OCI-LY7 (cell line): ENCODE measurements around the gene SUSD5. TPM values are rescaled to one million over a fixed set of nuclear protein-coding genes. Genes with fewer than 3 reads are reported as not detected.
A peak's percentile ranks its signal among the peaks of the same experiment; 100 is the strongest.

Experiments
- BruUV-seq: library from RNA; stranded (reverse); fragments of 400-500 nt; replicated peaks from 2 replicates; lab custom pipeline; 2021; lab: Mats Ljungman, UMichigan
- CTCF ChIA-PET: fragments of 300-600 bp; sonication (Branson Sonifier 250); formaldehyde crosslinking; loops from one replicate; lab custom pipeline; 2022; ENCODE audit warnings: antibody characterized with exemption; ENCODE audit not compliant: unreplicated experiment; lab: Charles Lee
- POLR2A ChIA-PET: fragments of 300-600 bp; sonication (Branson Sonifier 250); formaldehyde crosslinking; loops from one replicate; lab custom pipeline; 2022; ENCODE audit warnings: antibody characterized with exemption; lab: Charles Lee
- DNase-seq: peaks from one replicate; pipeline ENCODE4 v3.0.0-alpha.2; 2015; ENCODE audit warnings: low spot score
- H2AFZ ChIP-seq: fragments of 200-600 bp; sonication (generic), shearing (Covaris generic); 2 replicates; pipeline ENCODE4 v1.6.1; 2014; ENCODE audit warnings: mild to moderate bottlenecking, antibody characterized with exemption, low read length, moderate library complexity
- H3K27ac ChIP-seq: fragments of 200-600 bp; sonication (generic); 2 replicates; pipeline ENCODE4 v1.5.1; 2014; ENCODE audit warnings: mixed run types, low read depth, mild to moderate bottlenecking, moderate library complexity, low read length, inconsistent platforms; ENCODE audit not compliant: poor library complexity, severe bottlenecking
- H3K36me3 ChIP-seq: fragments of 200-600 bp; sonication (generic); 2 replicates; pipeline ENCODE4 v1.6.1; 2014; ENCODE audit warnings: mild to moderate bottlenecking, antibody characterized with exemption, low read length, moderate library complexity, mixed read lengths; ENCODE audit not compliant: insufficient read depth
- H3K4me1 ChIP-seq: fragments of 200-600 bp; sonication (generic); 2 replicates; pipeline ENCODE4 v1.5.1; 2014; ENCODE audit warnings: mild to moderate bottlenecking, low read length; ENCODE audit not compliant: insufficient read depth, poor library complexity, severe bottlenecking
- H3K4me2 ChIP-seq: fragments of 200-600 bp; sonication (generic); 2 replicates; pipeline ENCODE4 v1.6.1; 2014; ENCODE audit warnings: mild to moderate bottlenecking, low read length
- H3K4me3 ChIP-seq: fragments of 200-600 bp; sonication (generic); 2 replicates; pipeline ENCODE4 v1.5.1; 2014; ENCODE audit warnings: mild to moderate bottlenecking, low read depth, low read length; ENCODE audit not compliant: poor library complexity, severe bottlenecking
- H3K79me2 ChIP-seq: fragments of 200-600 bp; sonication (generic); 2 replicates; pipeline ENCODE4 v1.6.1; 2016; ENCODE audit warnings: low read depth, mild to moderate bottlenecking, low read length, moderate library complexity, mixed read lengths; ENCODE audit not compliant: insufficient read depth
- H3K9me2 ChIP-seq: fragments of 200-600 bp; sonication (generic); 2 replicates; pipeline ENCODE4 v1.6.1; 2016; ENCODE audit warnings: mild to moderate bottlenecking, low read length, mixed read lengths; ENCODE audit not compliant: insufficient read depth
- H3K9me3 ChIP-seq: fragments of 200-600 bp; sonication (generic); 2 replicates; pipeline ENCODE4 v1.6.1; 2014; ENCODE audit warnings: mild to moderate bottlenecking, mixed run types, low read length, mixed read lengths
- H4K20me1 ChIP-seq: fragments of 200-600 bp; sonication (generic); 2 replicates; pipeline ENCODE4 v1.6.1; 2014; ENCODE audit warnings: mild to moderate bottlenecking, antibody characterized with exemption, low read length, moderate library complexity, mixed read lengths; ENCODE audit not compliant: insufficient read depth
- CTCF ChIP-seq: fragments of 200-600 bp; sonication (generic); conservative IDR thresholded peaks from 2 replicates; pipeline ENCODE4 v1.5.1; 2014; ENCODE audit warnings: mild to moderate bottlenecking, antibody characterized with exemption, low read length, moderate library complexity, mixed read lengths
- EZH2phosphoT487 ChIP-seq: fragments of 200-600 bp; sonication (generic); IDR thresholded peaks from 2 replicates; pipeline ENCODE4 v1.6.1; 2018; ENCODE audit warnings: low read depth, borderline replicate concordance, mild to moderate bottlenecking, mixed run types, antibody characterized with exemption, low read length, moderate library complexity, mixed read lengths
- intact Hi-C: fragments of 100-400 bp; cut with micrococcal nuclease; formaldehyde crosslinking; loops from one replicate; pipeline ENCODE4 v1.10.0; 2022; ENCODE audit not compliant: unreplicated experiment
- total RNA-seq, 2 experiments: library from RNA; depleted of rRNA in 1 of 2; stranded (reverse); fragments of >200 nt in 1 of 2; shearing (Covaris generic) in 1 of 2; gene quantifications; 2 replicates each; pipeline ENCODE4 v1.2.3, GENCODE V29; 2014 to 2022

Gene SUSD5
- total RNA-seq, 2 experiments from 2014 or later = not detected

GRCh38 chr3:33115024-33115768 is 103.4 kb downstream of the SUSD5 start:
- intact Hi-C loops = loop anchor here (1.0 to 10.0 kb wide), 2 partner anchors 325 to 680 kb away; partner anchors contain the start of genes PDCD6IP and UBP1
- Histone ChIP-seq H3K79me2 (peaks cover 15% of the 10 kb centered on the region; the same call in 1 of the 2 replicates), H3K9me3 (peaks cover 6% of the 10 kb centered on the region; the same call in 1 of the 2 replicates), H3K36me3 (peaks cover 1% of the 10 kb centered on the region; the same call in 1 of the 2 replicates), H3K4me2 (peak overlapping the region; percentile 80), H2AFZ (peak overlapping the region; percentile 81), H3K4me1 (peaks cover 31% of the 10 kb centered on the region), H4K20me1 (no peaks in the 10 kb centered on the region), H3K9me2 (no peaks in the 10 kb centered on the region), H3K27ac (peak overlapping the region; percentile 89), H3K4me3 (peak overlapping the region; percentile 74)
- ChIA-PET POLR2A (interaction anchor here (0.6 to 1.8 kb wide), 5 partner anchors 10 to 279 kb away, joined by 3 to 7 read pairs (median 4); no protein-coding TSS in a partner anchor), CTCF (no interaction called here)
- BruUV-seq = no TSS peak
- DNase-seq = peak; percentile 52
- TF ChIP-seq CTCF = no peak
- no peak for TF ChIP-seq EZH2phosphoT487

GRCh38 chr3:33114622-33115023 is 104.0 kb downstream of the SUSD5 start:
- DNase-seq = no peak
- H3K36me3 ChIP-seq = no peaks in the 10 kb centered on the region
- TF ChIP-seq EZH2phosphoT487 = no peak
- TF ChIP-seq CTCF = no peak
- H3K79me2 ChIP-seq = peaks cover 15% of the 10 kb centered on the region; the same call in 1 of the 2 replicates
- H3K9me2 ChIP-seq = no peaks in the 10 kb centered on the region
- ChIA-PET POLR2A (interaction anchor here (1.0 to 1.8 kb wide), 3 partner anchors 9 to 57 kb away, joined by 4 to 5 read pairs (median 4); no protein-coding TSS in a partner anchor), CTCF (interaction anchor here (1.0 kb wide), 1 partner anchor 69 kb away, joined by 4 read pairs; no protein-coding TSS in a partner anchor)
- H3K9me3 ChIP-seq = peaks cover 6% of the 10 kb centered on the region; the same call in 1 of the 2 replicates
- H4K20me1 ChIP-seq = no peaks in the 10 kb centered on the region
- intact Hi-C loops = loop anchor here (1.0 to 10.0 kb wide), 3 partner anchors 17 to 680 kb away; partner anchors contain the start of genes GLB1, PDCD6IP, TMPPE and UBP1
- peak overlapping the region; percentile 81; the same call in 1 of the 2 replicates for H2AFZ ChIP-seq
- peaks cover 31% of the 10 kb centered on the region for H3K4me1 ChIP-seq
- BruUV-seq = no TSS peak
- peak overlapping the region; percentile 80 for H3K4me2 ChIP-seq
- H3K4me3 ChIP-seq = peak overlapping the region; percentile 74
- H3K27ac ChIP-seq = peak overlapping the region; percentile 89
